ENCODE data around the gene PML.

PML gene, protein sequence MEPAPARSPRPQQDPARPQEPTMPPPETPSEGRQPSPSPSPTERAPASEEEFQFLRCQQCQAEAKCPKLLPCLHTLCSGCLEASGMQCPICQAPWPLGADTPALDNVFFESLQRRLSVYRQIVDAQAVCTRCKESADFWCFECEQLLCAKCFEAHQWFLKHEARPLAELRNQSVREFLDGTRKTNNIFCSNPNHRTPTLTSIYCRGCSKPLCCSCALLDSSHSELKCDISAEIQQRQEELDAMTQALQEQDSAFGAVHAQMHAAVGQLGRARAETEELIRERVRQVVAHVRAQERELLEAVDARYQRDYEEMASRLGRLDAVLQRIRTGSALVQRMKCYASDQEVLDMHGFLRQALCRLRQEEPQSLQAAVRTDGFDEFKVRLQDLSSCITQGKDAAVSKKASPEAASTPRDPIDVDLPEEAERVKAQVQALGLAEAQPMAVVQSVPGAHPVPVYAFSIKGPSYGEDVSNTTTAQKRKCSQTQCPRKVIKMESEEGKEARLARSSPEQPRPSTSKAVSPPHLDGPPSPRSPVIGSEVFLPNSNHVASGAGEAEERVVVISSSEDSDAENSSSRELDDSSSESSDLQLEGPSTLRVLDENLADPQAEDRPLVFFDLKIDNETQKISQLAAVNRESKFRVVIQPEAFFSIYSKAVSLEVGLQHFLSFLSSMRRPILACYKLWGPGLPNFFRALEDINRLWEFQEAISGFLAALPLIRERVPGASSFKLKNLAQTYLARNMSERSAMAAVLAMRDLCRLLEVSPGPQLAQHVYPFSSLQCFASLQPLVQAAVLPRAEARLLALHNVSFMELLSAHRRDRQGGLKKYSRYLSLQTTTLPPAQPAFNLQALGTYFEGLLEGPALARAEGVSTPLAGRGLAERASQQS

DNA sequence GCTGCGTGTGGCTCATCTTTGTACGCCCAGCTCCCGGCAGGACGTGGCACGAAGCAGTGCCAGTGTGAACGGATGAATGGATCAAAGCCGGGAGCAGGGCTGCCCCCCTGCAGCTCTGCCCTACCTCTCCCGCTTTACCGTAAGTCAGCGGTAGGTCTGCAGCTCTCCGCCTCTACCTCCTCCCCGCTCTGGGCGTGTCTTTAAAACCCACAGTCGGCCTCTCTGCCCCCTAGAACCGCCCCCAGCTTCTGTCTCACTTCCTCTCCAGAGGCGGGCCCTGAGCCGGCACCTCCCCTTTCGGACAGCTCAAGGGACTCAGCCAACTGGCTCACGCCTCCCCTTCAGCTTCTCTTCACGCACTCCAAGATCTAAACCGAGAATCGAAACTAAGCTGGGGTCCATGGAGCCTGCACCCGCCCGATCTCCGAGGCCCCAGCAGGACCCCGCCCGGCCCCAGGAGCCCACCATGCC, at the start of gene PML:
Gene PML (plus strand): TSS at position 304 of the 471 bp plus-strand sequence. CDS start 97 bp downstream, at position 401.
- peak within 1 kb of the TSS; percentile 92 for H3K9ac ChIP-seq (ENCODE audit: low read length)
- peak within 1 kb of the TSS; percentile 99 for H3K4me3 ChIP-seq (ENCODE audit: low read length)
- peaks cover 6% of the 10 kb centered on the region for H3K36me3 ChIP-seq (ENCODE audit: control insufficient read depth, insufficient read depth, low read length)
- peaks cover 26% of the 10 kb centered on the region for H3K4me1 ChIP-seq (ENCODE audit: control insufficient read depth, insufficient read depth, low read length)
- no peaks in the 10 kb centered on the region for H3K27me3 ChIP-seq (ENCODE audit: control insufficient read depth, insufficient read depth, low read length)
- peak within 1 kb of the TSS; percentile 96 for H3K27ac ChIP-seq (ENCODE audit: low read depth, low read length)

DNA sequence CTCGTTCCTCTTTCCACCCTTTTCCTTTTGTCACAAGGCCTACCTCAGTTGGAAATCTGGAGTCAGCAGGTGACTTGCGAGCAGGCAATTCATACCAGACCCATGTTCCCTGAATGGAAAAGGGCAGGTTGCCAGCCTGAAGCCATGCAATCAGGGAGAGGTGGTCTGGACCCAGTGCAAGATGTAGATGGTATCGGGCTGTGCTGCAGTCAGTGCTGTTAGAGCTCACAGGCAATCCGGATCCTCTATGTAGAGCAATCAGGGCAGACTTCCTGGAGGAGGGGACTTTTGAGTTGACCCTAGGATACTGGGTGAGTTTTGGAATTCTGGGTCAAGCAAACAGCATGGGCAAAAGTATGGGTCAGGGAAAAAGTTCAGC, 49.4 kb upstream of the PML start:
- Histone ChIP-seq H3K4me3 (ENCODE audit: low read length) (no peak overlapping the region), H3K4me1 (ENCODE audit: control insufficient read depth, insufficient read depth, low read length) (peaks cover 3% of the 10 kb centered on the region), H3K27ac (ENCODE audit: low read depth, low read length) (no peak overlapping the region), H3K27me3 (ENCODE audit: control insufficient read depth, insufficient read depth, low read length) (no peaks in the 10 kb centered on the region), H3K36me3 (ENCODE audit: control insufficient read depth, insufficient read depth, low read length) (no peaks in the 10 kb centered on the region), H3K9ac (ENCODE audit: low read length) (no peak overlapping the region)

DNA sequence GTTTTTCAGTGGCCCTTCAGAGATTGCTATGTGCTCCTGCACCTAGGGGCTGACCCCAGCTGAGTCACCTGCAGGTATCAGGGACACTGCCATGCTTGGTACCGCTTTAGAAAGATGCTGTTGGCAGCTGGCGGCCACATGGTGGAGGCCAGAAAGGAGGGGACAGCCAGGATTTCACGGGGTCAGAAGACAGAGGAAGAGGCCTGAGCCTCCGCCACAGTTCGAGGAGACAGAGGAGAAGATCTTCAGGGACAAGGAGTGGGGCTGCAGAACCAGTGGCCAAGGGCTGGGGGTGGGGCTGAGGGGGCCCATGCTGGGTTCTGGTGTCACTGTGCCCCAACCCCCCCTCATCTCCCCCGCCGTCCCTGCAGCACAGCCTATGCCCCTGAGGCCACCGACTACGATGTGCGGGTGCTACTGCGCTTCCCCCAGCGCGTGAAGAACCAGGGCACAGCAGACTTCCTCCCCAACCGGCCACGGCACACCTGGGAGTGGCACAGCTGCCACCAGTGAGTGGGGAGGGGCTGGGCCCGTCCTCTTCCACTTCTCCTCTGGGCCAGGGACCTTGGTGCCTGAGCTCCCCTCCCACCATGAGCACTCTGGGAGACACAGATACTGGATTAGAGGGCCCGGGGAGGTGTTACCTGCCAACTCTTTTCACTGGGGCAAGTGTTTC, 48.3 kb upstream of the PML start:
- H3K9ac ChIP-seq (ENCODE audit: low read length) = no peak overlapping the region
- H3K4me3 ChIP-seq (ENCODE audit: low read length) = no peak overlapping the region
- no peaks in the 10 kb centered on the region for H3K36me3 ChIP-seq (ENCODE audit: control insufficient read depth, insufficient read depth, low read length)
- H3K4me1 ChIP-seq (ENCODE audit: control insufficient read depth, insufficient read depth, low read length) = peaks cover 5% of the 10 kb centered on the region
- H3K27ac ChIP-seq (ENCODE audit: low read depth, low read length) = no peak overlapping the region
- H3K27me3 ChIP-seq (ENCODE audit: control insufficient read depth, insufficient read depth, low read length) = no peaks in the 10 kb centered on the region

DNA sequence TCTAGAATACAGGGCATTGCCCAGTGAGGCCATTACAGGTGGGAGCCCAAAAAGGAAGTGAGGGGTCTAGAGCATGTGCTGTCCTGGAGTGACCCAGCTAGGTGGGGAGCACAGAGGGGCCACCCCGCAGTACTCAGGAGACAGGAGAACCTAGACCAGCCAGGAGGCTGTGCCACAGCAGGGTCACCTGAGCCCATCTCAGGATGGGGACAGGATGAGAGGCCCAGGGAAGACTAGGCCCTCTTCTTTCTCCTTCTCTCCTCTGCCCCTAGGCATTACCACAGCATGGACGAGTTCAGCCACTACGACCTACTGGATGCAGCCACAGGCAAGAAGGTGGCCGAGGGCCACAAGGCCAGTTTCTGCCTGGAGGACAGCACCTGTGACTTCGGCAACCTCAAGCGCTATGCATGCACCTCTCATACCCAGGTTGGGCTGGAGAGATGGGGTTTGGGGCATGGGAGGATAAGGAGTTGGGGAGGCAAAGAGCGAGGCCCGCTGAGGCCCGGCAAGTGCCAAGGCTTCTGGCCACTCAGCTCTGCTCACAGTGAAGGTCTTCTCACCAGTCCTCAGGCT, 47.6 kb upstream of the PML start:
- H3K27ac ChIP-seq (ENCODE audit: low read depth, low read length) = no peak overlapping the region
- no peaks in the 10 kb centered on the region for H3K27me3 ChIP-seq (ENCODE audit: control insufficient read depth, insufficient read depth, low read length)
- H3K4me3 ChIP-seq (ENCODE audit: low read length) = no peak overlapping the region
- H3K9ac ChIP-seq (ENCODE audit: low read length) = no peak overlapping the region
- peaks cover 11% of the 10 kb centered on the region for H3K4me1 ChIP-seq (ENCODE audit: control insufficient read depth, insufficient read depth, low read length)
- H3K36me3 ChIP-seq (ENCODE audit: control insufficient read depth, insufficient read depth, low read length) = no peaks in the 10 kb centered on the region

DNA sequence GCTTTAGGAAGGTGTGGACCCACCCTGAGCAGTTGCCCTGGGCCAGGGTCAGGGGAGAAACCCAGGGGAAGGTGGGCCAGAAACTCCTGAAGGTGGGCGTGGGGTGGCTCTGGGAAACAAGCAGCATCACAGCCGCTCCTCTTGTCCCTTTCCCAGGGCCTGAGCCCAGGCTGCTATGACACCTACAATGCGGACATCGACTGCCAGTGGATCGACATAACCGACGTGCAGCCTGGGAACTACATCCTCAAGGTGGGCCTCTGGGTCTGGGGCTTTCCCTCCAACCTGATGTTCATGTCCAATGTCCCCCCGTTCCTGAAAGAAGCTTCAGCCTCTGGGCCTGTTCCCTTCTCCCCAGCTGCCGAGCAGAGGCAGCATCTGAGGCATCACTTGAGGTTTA, 46.9 kb upstream of the PML start:
- Histone ChIP-seq H3K4me1 (ENCODE audit: control insufficient read depth, insufficient read depth, low read length) (peaks cover 12% of the 10 kb centered on the region), H3K9ac (ENCODE audit: low read length) (no peak overlapping the region), H3K27ac (ENCODE audit: low read depth, low read length) (no peak overlapping the region), H3K27me3 (ENCODE audit: control insufficient read depth, insufficient read depth, low read length) (no peaks in the 10 kb centered on the region), H3K4me3 (ENCODE audit: low read length) (no peak overlapping the region), H3K36me3 (ENCODE audit: control insufficient read depth, insufficient read depth, low read length) (no peaks in the 10 kb centered on the region)

DNA sequence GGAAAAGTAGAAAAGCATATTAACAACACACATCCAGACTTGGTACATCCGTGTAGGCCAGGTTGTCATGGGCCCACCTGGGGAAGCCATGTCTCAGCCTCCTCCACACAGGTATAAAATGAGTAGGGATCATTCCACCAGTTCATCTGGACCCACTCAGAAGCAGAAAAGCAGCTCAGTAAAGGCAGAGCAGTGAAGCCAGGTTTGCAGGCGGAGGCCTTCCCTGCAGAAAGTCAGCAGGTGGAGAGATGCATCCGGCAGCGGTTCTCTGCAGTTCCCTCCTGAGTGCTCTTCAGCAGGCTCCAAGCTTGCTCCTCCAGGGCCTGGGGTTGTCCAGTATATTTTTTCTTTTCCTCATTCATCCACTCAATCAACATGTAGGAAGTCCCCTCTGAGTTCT, 46.1 kb upstream of the PML start:
- peaks cover 12% of the 10 kb centered on the region for H3K4me1 ChIP-seq (ENCODE audit: control insufficient read depth, insufficient read depth, low read length)
- H3K27ac ChIP-seq (ENCODE audit: low read depth, low read length) = no peak overlapping the region
- H3K27me3 ChIP-seq (ENCODE audit: control insufficient read depth, insufficient read depth, low read length) = no peaks in the 10 kb centered on the region
- no peak overlapping the region for H3K4me3 ChIP-seq (ENCODE audit: low read length)
- no peaks in the 10 kb centered on the region for H3K36me3 ChIP-seq (ENCODE audit: control insufficient read depth, insufficient read depth, low read length)
- H3K9ac ChIP-seq (ENCODE audit: low read length) = no peak overlapping the region

DNA sequence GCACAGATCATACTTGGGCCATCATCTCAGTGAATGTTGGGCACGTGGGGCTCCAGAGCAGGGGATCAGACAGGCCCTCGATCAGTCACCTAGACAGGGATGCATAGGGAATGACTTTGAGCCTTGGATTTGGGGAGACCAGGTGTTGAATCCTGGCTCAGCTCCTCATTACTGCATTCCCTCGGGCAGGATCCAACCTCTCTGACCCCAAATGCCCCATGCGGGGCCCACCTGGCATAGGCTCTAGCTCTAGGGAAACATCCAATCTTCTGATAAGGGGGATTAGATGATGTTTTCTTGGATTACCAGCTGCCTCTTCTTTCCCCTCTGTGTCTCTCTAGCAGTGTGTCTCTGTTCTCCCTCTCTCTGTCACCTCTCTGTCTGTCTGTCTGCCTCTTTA, 45.5 kb upstream of the PML start:
- no peaks in the 10 kb centered on the region for H3K27me3 ChIP-seq (ENCODE audit: control insufficient read depth, insufficient read depth, low read length)
- H3K4me1 ChIP-seq (ENCODE audit: control insufficient read depth, insufficient read depth, low read length) = peaks cover 12% of the 10 kb centered on the region
- no peak overlapping the region for H3K27ac ChIP-seq (ENCODE audit: low read depth, low read length)
- H3K36me3 ChIP-seq (ENCODE audit: control insufficient read depth, insufficient read depth, low read length) = no peaks in the 10 kb centered on the region
- no peak overlapping the region for H3K9ac ChIP-seq (ENCODE audit: low read length)
- no peak overlapping the region for H3K4me3 ChIP-seq (ENCODE audit: low read length)

DNA sequence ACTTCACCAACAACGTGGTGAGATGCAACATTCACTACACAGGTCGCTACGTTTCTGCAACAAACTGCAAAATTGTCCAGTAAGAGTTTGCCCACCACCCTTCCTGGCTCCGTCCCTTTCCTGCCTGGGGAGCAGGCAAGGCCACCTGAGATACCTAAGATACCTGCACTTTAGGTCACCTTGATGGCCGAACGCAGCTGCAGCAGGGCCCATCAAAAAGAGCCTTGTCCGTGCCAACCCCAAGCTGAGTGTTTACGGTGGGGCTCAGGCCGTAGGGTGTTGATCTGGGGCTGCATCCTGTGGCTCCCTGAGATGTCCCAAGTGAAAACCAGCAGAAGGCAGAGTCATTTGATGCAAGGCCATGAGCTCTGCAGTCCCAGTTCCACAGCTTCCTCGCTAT, 45.0 kb upstream of the PML start:
- H3K36me3 ChIP-seq (ENCODE audit: control insufficient read depth, insufficient read depth, low read length) = no peaks in the 10 kb centered on the region
- no peak overlapping the region for H3K4me3 ChIP-seq (ENCODE audit: low read length)
- no peak overlapping the region for H3K9ac ChIP-seq (ENCODE audit: low read length)
- H3K4me1 ChIP-seq (ENCODE audit: control insufficient read depth, insufficient read depth, low read length) = peaks cover 12% of the 10 kb centered on the region
- H3K27me3 ChIP-seq (ENCODE audit: control insufficient read depth, insufficient read depth, low read length) = no peaks in the 10 kb centered on the region
- H3K27ac ChIP-seq (ENCODE audit: low read depth, low read length) = no peak overlapping the region

DNA sequence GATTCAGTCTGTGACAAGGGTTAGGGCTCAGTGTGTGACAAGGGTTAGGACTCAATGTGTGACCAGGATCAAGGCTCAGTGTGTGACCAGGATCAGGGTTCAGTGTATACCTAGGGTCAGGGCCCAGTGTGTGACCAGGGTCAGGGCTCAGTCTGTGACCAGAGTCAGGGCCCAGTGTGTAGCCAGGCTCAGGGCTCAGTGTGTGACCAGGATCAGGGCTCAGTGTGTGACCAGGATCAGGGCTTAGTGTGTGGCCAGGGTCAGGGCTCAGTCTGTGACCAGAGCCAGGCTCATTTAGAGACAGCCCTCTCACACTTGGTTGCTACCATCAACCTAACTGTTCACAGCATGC, 44.1 kb upstream of the PML start:
- Histone ChIP-seq H3K4me3 (ENCODE audit: low read length) (no peak overlapping the region), H3K27me3 (ENCODE audit: control insufficient read depth, insufficient read depth, low read length) (no peaks in the 10 kb centered on the region), H3K36me3 (ENCODE audit: control insufficient read depth, insufficient read depth, low read length) (no peaks in the 10 kb centered on the region), H3K4me1 (ENCODE audit: control insufficient read depth, insufficient read depth, low read length) (peaks cover 12% of the 10 kb centered on the region), H3K9ac (ENCODE audit: low read length) (no peak overlapping the region), H3K27ac (ENCODE audit: low read depth, low read length) (peak overlapping the region; percentile 71)

DNA sequence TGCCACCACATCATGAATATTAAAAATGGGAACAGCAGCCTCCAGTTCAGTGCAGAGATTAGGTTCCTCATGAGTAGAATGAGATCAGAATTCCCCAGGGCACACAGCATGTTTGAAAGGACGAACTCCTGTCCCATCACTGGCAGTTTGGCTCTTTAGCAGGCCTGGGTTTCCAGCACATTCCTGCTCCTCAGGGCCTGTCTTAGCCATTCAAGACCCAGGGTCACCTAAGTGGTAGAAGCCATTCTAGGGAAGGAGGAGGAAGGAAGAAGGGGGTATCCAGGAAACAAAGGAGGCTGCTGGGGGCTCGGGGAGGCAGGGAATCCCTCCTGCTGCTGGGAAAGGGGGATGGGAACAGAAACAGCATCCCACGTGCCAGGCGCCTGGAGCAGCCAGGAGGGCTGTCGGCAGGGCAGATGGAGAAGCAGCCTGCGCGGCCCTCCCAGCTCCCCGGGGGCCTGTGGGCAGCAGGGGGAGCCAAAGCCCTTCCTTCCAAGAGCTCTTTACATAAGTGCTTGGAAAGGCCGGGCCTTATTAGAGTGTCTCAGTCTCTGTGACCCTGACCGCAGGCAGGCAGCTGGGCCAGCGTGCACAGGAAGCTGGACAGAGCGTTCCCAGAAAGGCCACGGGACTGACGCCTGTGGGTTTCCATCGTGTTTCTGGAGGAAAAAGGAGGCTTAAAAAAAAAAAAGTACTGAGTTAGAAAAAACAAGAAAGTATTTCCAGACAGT, 43.5 kb upstream of the PML start:
- Histone ChIP-seq H3K36me3 (ENCODE audit: control insufficient read depth, insufficient read depth, low read length) (no peaks in the 10 kb centered on the region), H3K9ac (ENCODE audit: low read length) (no peak overlapping the region), H3K4me1 (ENCODE audit: control insufficient read depth, insufficient read depth, low read length) (peaks cover 12% of the 10 kb centered on the region), H3K4me3 (ENCODE audit: low read length) (no peak overlapping the region), H3K27ac (ENCODE audit: low read depth, low read length) (peak overlapping the region; percentile 96), H3K27me3 (ENCODE audit: control insufficient read depth, insufficient read depth, low read length) (no peaks in the 10 kb centered on the region)

DNA sequence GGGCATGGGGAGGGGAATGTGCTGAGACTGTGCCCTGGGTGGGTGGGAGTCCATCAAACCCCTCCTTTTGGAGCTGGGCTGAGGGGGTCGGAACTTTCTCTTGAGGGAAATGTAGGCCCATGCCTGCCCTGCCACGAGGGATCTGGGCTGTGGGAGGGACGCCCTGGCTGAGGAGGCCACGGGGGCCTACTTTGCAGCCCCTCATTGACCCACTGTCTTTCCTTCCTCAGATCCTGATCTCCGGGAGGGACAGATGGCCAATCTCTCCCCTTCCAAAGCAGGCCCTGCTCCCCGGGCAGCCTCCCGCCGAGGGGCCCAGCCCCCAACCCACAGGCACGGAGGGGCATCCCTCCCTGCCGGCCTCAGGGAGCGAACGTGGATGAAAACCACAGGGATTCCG, 42.9 kb upstream of the PML start:
- H3K36me3 ChIP-seq (ENCODE audit: control insufficient read depth, insufficient read depth, low read length) = no peaks in the 10 kb centered on the region
- H3K4me3 ChIP-seq (ENCODE audit: low read length) = no peak overlapping the region
- peak overlapping the region; percentile 96 for H3K27ac ChIP-seq (ENCODE audit: low read depth, low read length)
- H3K27me3 ChIP-seq (ENCODE audit: control insufficient read depth, insufficient read depth, low read length) = no peaks in the 10 kb centered on the region
- H3K9ac ChIP-seq (ENCODE audit: low read length) = peak overlapping the region; percentile 51
- H3K4me1 ChIP-seq (ENCODE audit: control insufficient read depth, insufficient read depth, low read length) = peaks cover 12% of the 10 kb centered on the region

All from rectal smooth muscle tissue (tissue), 1 donor.